GM23338 (cell line): Measurements from ENCODE around the gene CCNY. TPM values are rescaled to one million over a fixed set of nuclear protein-coding genes. Genes with fewer than 3 reads are reported as not detected.

Experiments used
- ATAC-seq: fragments of 200-7000 bp; cut with Tn5 transposase; 3 replicates; pipeline ENCODE4 v1.9.1; 2020
- DNase-seq: peaks from one replicate; pipeline ENCODE4 v3.0.0-alpha.2; 2015; ENCODE audit warnings: low spot score
- H2AFZ ChIP-seq: fragments of 200-600 bp; sonication (generic); 2 replicates; pipeline ENCODE4 v1.8.0; 2016; ENCODE audit warnings: antibody characterized with exemption, mild to moderate bottlenecking, moderate library complexity
- H3F3A ChIP-seq: fragments of 200-600 bp; sonication (generic); replicated peaks from 2 replicates; pipeline ENCODE4 v1.8.0; 2017; ENCODE audit warnings: antibody characterized with exemption, mixed run types, low read depth
- H3K27ac ChIP-seq: fragments of 200-600 bp; sonication (generic); 2 replicates; pipeline ENCODE4 v1.6.1; 2016; ENCODE audit warnings: low read depth
- H3K27me3 ChIP-seq: fragments of 200-600 bp; sonication (generic); 2 replicates; pipeline ENCODE4 v1.8.0; 2016; ENCODE audit warnings: mild to moderate bottlenecking, mixed run types, moderate library complexity; ENCODE audit not compliant: insufficient read depth
- H3K36me3 ChIP-seq: fragments of 200-600 bp; sonication (generic); 2 replicates; pipeline ENCODE4 v1.8.0; 2016; ENCODE audit warnings: mild to moderate bottlenecking; ENCODE audit not compliant: insufficient read depth
- H3K4me1 ChIP-seq: fragments of 200-600 bp; sonication (generic); 2 replicates; pipeline ENCODE4 v1.8.0; 2016; ENCODE audit warnings: mild to moderate bottlenecking, moderate library complexity; ENCODE audit not compliant: insufficient read depth
- H3K4me2 ChIP-seq: fragments of 200-600 bp; sonication (generic); 2 replicates; pipeline ENCODE4 v1.7.1; 2017; ENCODE audit warnings: mixed run types
- H3K4me3 ChIP-seq: fragments of 200-600 bp; sonication (generic); 2 replicates; pipeline ENCODE4 v1.6.1; 2016; ENCODE audit warnings: mixed run types
- H3K79me2 ChIP-seq: fragments of 200-600 bp; sonication (generic); replicated peaks from 2 replicates; pipeline ENCODE4 v1.8.0; 2017; ENCODE audit warnings: mild to moderate bottlenecking; ENCODE audit not compliant: insufficient read depth
- H3K9me2 ChIP-seq: fragments of 200-600 bp; sonication (generic); 2 replicates; pipeline ENCODE4 v1.8.0; 2017; ENCODE audit not compliant: insufficient read depth
- H4K20me1 ChIP-seq: fragments of 200-600 bp; sonication (generic); replicated peaks from 2 replicates; pipeline ENCODE4 v1.8.0; 2017; ENCODE audit warnings: mild to moderate bottlenecking; ENCODE audit not compliant: insufficient read depth
- H3K27ac Mint-ChIP-seq: 2 replicates; pipeline ENCODE4 v1.8.0; 2020; ENCODE audit warnings: inconsistent platforms, mild to moderate bottlenecking, moderate library complexity, mixed read lengths
- H3K27me3 Mint-ChIP-seq: 3 replicates; pipeline ENCODE4 v1.8.0; 2022; ENCODE audit warnings: low read depth, mild to moderate bottlenecking, moderate library complexity, mixed read lengths, inconsistent platforms; ENCODE audit not compliant: insufficient read depth, poor library complexity
- H3K36me3 Mint-ChIP-seq: 3 replicates; pipeline ENCODE4 v1.8.0; 2021; ENCODE audit warnings: low read depth, mild to moderate bottlenecking, inconsistent platforms, moderate library complexity, mixed read lengths
- H3K4me1 Mint-ChIP-seq: 3 replicates; pipeline ENCODE4 v1.8.0; 2020; ENCODE audit warnings: mild to moderate bottlenecking, inconsistent platforms, mixed read lengths
- H3K4me3 Mint-ChIP-seq: 3 replicates; pipeline ENCODE4 v1.8.0; 2021; ENCODE audit warnings: moderate library complexity, mild to moderate bottlenecking, inconsistent platforms, mixed read lengths
- H3K9me3 Mint-ChIP-seq: 3 replicates; pipeline ENCODE4 v1.8.0; 2020; ENCODE audit warnings: moderate library complexity, mild to moderate bottlenecking, inconsistent platforms, mixed read lengths
- CREB1 ChIP-seq: fragments of 250-450 bp; sonication (Bioruptor Pico); IDR thresholded peaks from 2 replicates; pipeline ENCODE4 v1.5.0; 2020; ENCODE audit warnings: low read depth, mild to moderate bottlenecking, moderate library complexity
- EZH2 ChIP-seq: fragments of 200-600 bp; sonication (generic); IDR thresholded peaks from one replicate; pipeline ENCODE4 v1.8.0; 2017; ENCODE audit warnings: antibody characterized with exemption, mild to moderate bottlenecking, low read depth; ENCODE audit not compliant: unreplicated experiment
- JUNB ChIP-seq: IDR thresholded peaks from one replicate; pipeline ENCODE4 v1.6.1; 2016; ENCODE audit warnings: antibody characterized with exemption; ENCODE audit not compliant: unreplicated experiment
- POLR2AphosphoS5 ChIP-seq: IDR thresholded peaks from 2 replicates; pipeline ENCODE4 v1.6.1; 2016; ENCODE audit warnings: antibody characterized with exemption, low read depth
- STAT1 ChIP-seq: IDR thresholded peaks from one replicate; pipeline ENCODE4 v1.6.1; 2016; ENCODE audit warnings: antibody characterized with exemption; ENCODE audit not compliant: unreplicated experiment
- ZNF114 ChIP-seq: fragments of 250-450 bp; sonication (Bioruptor Pico); IDR thresholded peaks from 2 replicates; pipeline ENCODE4 v1.5.0; 2020; ENCODE audit warnings: mild to moderate bottlenecking, moderate library complexity
- ZNF331 ChIP-seq: fragments of 250-450 bp; sonication (Bioruptor Pico); IDR thresholded peaks from 2 replicates; pipeline ENCODE4 v1.5.0; 2020; ENCODE audit warnings: low read depth, mild to moderate bottlenecking, moderate library complexity
- polyA plus RNA-seq: library from polyadenylated mRNA; unstranded; fragments of >200 nt; fragmentation: Nextera tagmentation; extraction: Ambion mirVana; gene quantifications from 2 replicates; pipeline ENCODE4 v1.2.1, GENCODE V29; 2016
- total RNA-seq: library from RNA; depleted of rRNA; stranded (reverse); fragments of >200 nt; shearing (Covaris generic); gene quantifications from 2 replicates; pipeline ENCODE4 v1.2.3, GENCODE V29; 2014
- TF ChIP-seq, protein P1 (sequence below): IDR thresholded peaks from one replicate; pipeline ENCODE4 v1.6.1; 2018; ENCODE audit warnings: antibody characterized with exemption; ENCODE audit not compliant: unreplicated experiment
- TF ChIP-seq, protein P2 (sequence below): IDR thresholded peaks from 2 replicates; pipeline ENCODE4 v1.6.1; 2016; ENCODE audit warnings: antibody characterized with exemption
- TF ChIP-seq, protein P3 (sequence below): fragments of 250-450 bp; sonication (Bioruptor Pico); IDR thresholded peaks from 2 replicates; pipeline ENCODE4 v1.5.0; 2020; ENCODE audit warnings: mild to moderate bottlenecking, moderate library complexity
- TF ChIP-seq, protein P4 (sequence below), 2 experiments: fragments of 200-600 bp in 1 of 2; sonication (generic) in 1 of 2; conservative IDR thresholded peaks; 2 replicates each; pipeline versions ENCODE4 v1.5.1 to v1.6.1; 2016 to 2017; ENCODE audit warnings: antibody characterized with exemption in 2 of 2, low read depth in 2 of 2, mild to moderate bottlenecking in 2 of 2, moderate library complexity in 1 of 2

The CCNY gene
- total and polyA plus RNA-seq, 2 experiments from 2014 or later, result 14.2 to 29.0 TPM

DNA sequence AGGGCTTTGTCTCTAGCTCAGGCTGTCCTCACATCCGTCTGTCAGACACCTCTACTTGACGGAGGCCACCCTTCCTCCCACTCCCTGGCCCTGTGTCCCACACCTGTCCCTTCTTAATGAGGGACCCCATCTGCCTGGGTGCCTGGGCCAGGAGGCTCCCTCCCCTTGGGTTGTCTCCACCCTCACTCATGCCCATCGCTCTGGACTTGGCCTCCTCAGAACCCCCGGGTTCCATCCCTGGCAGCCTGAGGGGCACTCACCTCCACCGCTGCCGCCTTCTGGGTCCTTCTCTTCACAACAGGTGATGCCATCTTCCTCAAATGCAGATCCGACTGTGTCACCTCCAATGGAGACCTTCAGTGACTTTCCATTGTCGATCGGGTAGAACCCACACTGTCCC, 248.6 kb downstream of the CCNY start (continued):
- TF ChIP-seq, protein P1, sequence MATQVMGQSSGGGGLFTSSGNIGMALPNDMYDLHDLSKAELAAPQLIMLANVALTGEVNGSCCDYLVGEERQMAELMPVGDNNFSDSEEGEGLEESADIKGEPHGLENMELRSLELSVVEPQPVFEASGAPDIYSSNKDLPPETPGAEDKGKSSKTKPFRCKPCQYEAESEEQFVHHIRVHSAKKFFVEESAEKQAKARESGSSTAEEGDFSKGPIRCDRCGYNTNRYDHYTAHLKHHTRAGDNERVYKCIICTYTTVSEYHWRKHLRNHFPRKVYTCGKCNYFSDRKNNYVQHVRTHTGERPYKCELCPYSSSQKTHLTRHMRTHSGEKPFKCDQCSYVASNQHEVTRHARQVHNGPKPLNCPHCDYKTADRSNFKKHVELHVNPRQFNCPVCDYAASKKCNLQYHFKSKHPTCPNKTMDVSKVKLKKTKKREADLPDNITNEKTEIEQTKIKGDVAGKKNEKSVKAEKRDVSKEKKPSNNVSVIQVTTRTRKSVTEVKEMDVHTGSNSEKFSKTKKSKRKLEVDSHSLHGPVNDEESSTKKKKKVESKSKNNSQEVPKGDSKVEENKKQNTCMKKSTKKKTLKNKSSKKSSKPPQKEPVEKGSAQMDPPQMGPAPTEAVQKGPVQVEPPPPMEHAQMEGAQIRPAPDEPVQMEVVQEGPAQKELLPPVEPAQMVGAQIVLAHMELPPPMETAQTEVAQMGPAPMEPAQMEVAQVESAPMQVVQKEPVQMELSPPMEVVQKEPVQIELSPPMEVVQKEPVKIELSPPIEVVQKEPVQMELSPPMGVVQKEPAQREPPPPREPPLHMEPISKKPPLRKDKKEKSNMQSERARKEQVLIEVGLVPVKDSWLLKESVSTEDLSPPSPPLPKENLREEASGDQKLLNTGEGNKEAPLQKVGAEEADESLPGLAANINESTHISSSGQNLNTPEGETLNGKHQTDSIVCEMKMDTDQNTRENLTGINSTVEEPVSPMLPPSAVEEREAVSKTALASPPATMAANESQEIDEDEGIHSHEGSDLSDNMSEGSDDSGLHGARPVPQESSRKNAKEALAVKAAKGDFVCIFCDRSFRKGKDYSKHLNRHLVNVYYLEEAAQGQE, result no peak
- TF ChIP-seq ZNF114 (no peak), ZNF331 (no peak), STAT1 (no peak), EZH2 (no peak), JUNB (no peak), POLR2AphosphoS5 (no peak)
- TF ChIP-seq, protein P2, sequence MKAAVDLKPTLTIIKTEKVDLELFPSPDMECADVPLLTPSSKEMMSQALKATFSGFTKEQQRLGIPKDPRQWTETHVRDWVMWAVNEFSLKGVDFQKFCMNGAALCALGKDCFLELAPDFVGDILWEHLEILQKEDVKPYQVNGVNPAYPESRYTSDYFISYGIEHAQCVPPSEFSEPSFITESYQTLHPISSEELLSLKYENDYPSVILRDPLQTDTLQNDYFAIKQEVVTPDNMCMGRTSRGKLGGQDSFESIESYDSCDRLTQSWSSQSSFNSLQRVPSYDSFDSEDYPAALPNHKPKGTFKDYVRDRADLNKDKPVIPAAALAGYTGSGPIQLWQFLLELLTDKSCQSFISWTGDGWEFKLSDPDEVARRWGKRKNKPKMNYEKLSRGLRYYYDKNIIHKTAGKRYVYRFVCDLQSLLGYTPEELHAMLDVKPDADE, result no peak

DNA sequence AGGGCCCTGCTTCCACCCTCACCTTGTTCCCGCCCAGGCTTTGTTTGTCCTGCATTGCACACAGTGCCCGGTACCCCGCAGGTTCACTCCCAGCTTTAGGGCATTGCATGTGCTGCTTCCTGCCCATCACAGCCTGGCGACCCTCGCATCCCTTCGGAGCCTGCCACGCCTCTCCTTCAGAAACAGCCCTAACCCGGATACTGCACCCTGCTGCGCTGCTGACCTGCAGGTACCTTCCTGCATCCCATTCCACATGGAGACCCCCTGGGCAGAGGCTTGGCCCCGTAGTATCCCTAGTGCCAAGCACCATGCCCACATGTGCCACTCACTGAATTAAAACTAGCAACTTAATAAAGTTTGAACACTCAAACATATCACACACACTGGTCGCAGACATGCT, 249.0 kb downstream of the CCNY start:
- ATAC-seq, result no peak
- Histone ChIP-seq H3F3A (no peaks in the 10 kb centered on the region), H3K79me2 (no peaks in the 10 kb centered on the region), H3K4me2 (no peak overlapping the region), H3K27ac (no peak overlapping the region), H3K27me3 (no peaks in the 10 kb centered on the region), H3K4me3 (no peak overlapping the region), H3K4me1 (no peaks in the 10 kb centered on the region), H3K36me3 (no peaks in the 10 kb centered on the region), H4K20me1 (no peaks in the 10 kb centered on the region), H2AFZ (no peak overlapping the region), H3K9me2 (no peaks in the 10 kb centered on the region)
- Mint-ChIP-seq H3K27ac (no peak overlapping the region), H3K4me1 (no peaks in the 10 kb centered on the region), H3K4me3 (no peak overlapping the region), H3K36me3 (no peaks in the 10 kb centered on the region; the same call in 2 of the 3 replicates), H3K9me3 (peaks cover 5% of the 10 kb centered on the region; the same call in 2 of the 3 replicates), H3K27me3 (peaks cover 4% of the 10 kb centered on the region)
- DNase-seq, result no peak
- TF ChIP-seq, protein P3, sequence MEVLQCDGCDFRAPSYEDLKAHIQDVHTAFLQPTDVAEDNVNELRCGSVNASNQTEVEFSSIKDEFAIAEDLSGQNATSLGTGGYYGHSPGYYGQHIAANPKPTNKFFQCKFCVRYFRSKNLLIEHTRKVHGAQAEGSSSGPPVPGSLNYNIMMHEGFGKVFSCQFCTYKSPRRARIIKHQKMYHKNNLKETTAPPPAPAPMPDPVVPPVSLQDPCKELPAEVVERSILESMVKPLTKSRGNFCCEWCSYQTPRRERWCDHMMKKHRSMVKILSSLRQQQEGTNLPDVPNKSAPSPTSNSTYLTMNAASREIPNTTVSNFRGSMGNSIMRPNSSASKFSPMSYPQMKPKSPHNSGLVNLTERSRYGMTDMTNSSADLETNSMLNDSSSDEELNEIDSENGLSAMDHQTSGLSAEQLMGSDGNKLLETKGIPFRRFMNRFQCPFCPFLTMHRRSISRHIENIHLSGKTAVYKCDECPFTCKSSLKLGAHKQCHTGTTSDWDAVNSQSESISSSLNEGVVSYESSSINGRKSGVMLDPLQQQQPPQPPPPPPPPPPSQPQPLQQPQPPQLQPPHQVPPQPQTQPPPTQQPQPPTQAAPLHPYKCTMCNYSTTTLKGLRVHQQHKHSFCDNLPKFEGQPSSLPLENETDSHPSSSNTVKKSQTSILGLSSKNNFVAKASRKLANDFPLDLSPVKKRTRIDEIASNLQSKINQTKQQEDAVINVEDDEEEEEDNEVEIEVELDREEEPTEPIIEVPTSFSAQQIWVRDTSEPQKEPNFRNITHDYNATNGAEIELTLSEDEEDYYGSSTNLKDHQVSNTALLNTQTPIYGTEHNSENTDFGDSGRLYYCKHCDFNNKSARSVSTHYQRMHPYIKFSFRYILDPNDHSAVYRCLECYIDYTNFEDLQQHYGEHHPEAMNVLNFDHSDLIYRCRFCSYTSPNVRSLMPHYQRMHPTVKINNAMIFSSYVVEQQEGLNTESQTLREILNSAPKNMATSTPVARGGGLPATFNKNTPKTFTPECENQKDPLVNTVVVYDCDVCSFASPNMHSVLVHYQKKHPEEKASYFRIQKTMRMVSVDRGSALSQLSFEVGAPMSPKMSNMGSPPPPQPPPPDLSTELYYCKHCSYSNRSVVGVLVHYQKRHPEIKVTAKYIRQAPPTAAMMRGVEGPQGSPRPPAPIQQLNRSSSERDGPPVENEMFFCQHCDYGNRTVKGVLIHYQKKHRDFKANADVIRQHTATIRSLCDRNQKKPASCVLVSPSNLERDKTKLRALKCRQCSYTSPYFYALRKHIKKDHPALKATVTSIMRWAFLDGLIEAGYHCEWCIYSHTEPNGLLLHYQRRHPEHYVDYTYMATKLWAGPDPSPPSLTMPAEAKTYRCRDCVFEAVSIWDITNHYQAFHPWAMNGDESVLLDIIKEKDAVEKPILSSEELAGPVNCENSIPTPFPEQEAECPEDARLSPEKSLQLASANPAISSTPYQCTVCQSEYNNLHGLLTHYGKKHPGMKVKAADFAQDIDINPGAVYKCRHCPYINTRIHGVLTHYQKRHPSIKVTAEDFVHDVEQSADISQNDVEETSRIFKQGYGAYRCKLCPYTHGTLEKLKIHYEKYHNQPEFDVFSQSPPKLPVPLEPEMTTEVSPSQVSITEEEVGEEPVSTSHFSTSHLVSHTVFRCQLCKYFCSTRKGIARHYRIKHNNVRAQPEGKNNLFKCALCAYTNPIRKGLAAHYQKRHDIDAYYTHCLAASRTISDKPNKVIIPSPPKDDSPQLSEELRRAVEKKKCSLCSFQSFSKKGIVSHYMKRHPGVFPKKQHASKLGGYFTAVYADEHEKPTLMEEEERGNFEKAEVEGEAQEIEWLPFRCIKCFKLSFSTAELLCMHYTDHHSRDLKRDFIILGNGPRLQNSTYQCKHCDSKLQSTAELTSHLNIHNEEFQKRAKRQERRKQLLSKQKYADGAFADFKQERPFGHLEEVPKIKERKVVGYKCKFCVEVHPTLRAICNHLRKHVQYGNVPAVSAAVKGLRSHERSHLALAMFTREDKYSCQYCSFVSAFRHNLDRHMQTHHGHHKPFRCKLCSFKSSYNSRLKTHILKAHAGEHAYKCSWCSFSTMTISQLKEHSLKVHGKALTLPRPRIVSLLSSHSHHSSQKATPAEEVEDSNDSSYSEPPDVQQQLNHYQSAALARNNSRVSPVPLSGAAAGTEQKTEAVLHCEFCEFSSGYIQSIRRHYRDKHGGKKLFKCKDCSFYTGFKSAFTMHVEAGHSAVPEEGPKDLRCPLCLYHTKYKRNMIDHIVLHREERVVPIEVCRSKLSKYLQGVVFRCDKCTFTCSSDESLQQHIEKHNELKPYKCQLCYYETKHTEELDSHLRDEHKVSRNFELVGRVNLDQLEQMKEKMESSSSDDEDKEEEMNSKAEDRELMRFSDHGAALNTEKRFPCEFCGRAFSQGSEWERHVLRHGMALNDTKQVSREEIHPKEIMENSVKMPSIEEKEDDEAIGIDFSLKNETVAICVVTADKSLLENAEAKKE, result no peak
- TF ChIP-seq JUNB (no peak), POLR2AphosphoS5 (no peak), ZNF331 (no peak), EZH2 (no peak), STAT1 (no peak), CREB1 (CRISPR knock-in tag) (no peak)
- TF ChIP-seq, protein P2, result no peak
- TF ChIP-seq, protein P4, sequence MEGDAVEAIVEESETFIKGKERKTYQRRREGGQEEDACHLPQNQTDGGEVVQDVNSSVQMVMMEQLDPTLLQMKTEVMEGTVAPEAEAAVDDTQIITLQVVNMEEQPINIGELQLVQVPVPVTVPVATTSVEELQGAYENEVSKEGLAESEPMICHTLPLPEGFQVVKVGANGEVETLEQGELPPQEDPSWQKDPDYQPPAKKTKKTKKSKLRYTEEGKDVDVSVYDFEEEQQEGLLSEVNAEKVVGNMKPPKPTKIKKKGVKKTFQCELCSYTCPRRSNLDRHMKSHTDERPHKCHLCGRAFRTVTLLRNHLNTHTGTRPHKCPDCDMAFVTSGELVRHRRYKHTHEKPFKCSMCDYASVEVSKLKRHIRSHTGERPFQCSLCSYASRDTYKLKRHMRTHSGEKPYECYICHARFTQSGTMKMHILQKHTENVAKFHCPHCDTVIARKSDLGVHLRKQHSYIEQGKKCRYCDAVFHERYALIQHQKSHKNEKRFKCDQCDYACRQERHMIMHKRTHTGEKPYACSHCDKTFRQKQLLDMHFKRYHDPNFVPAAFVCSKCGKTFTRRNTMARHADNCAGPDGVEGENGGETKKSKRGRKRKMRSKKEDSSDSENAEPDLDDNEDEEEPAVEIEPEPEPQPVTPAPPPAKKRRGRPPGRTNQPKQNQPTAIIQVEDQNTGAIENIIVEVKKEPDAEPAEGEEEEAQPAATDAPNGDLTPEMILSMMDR (conservative IDR thresholded peaks at IDR 0.05; ENCODE audit: low read depth in 2 of 2), result no peak
